IMR-90 (cell line): ENCODE data around the gene ANKRD22.

Experiments
- BHLHE40 ChIP-seq: fragments of 150-350 bp; IDR thresholded peaks from 2 replicates; pipeline ENCODE4 v1.6.1; 2016; ENCODE audit warnings: mild to moderate bottlenecking, low read depth, low read length
- CHD1 ChIP-seq: IDR thresholded peaks from 2 replicates; pipeline ENCODE4 v1.6.1; 2012; ENCODE audit warnings: low read depth, low read length, improper control_type of control experiment
- ELK1 ChIP-seq: fragments of 150-350 bp; IDR thresholded peaks from 2 replicates; pipeline ENCODE4 v1.6.1; 2016; ENCODE audit warnings: low read depth, mild to moderate bottlenecking, low read length, moderate library complexity, borderline replicate concordance
- FOS ChIP-seq: fragments of 150-350 bp; IDR thresholded peaks from 2 replicates; pipeline ENCODE4 v1.6.1; 2016; ENCODE audit warnings: low read depth, low read length
- MAFK ChIP-seq: IDR thresholded peaks from 2 replicates; pipeline ENCODE4 v1.6.1; 2012; ENCODE audit warnings: low read depth, low read length, improper control_type of control experiment
- MAZ ChIP-seq: IDR thresholded peaks from 2 replicates; pipeline ENCODE4 v1.6.1; 2012; ENCODE audit warnings: low read depth, mild to moderate bottlenecking, low read length, improper control_type of control experiment, moderate library complexity, borderline replicate concordance
- MXI1 ChIP-seq: IDR thresholded peaks from 2 replicates; pipeline ENCODE4 v1.6.1; 2012; ENCODE audit warnings: low read depth, mild to moderate bottlenecking, low read length, moderate library complexity, borderline replicate concordance
- POLR2A ChIP-seq: IDR thresholded peaks from 2 replicates; pipeline ENCODE4 v1.6.1; 2012; ENCODE audit warnings: mild to moderate bottlenecking, low read depth, low read length
- RAD21 ChIP-seq: IDR thresholded peaks from 2 replicates; pipeline ENCODE4 v1.6.1; 2012; ENCODE audit warnings: low read length, improper control_type of control experiment
- RCOR1 ChIP-seq: IDR thresholded peaks from 2 replicates; pipeline ENCODE4 v1.6.1; 2012; ENCODE audit warnings: mild to moderate bottlenecking, low read length, improper control_type of control experiment; ENCODE audit not compliant: insufficient replicate concordance
- RFX5 ChIP-seq: IDR thresholded peaks from 2 replicates; pipeline ENCODE4 v1.8.0; 2012; ENCODE audit warnings: low read depth, mild to moderate bottlenecking, low read length, moderate library complexity
- SMC3 ChIP-seq: fragments of 150-350 bp; IDR thresholded peaks from 2 replicates; pipeline ENCODE4 v1.6.1; 2016; ENCODE audit warnings: low read depth, mild to moderate bottlenecking, antibody characterized with exemption, low read length, moderate library complexity
- TF ChIP-seq, protein P1 (sequence below): conservative IDR thresholded peaks from 2 replicates; pipeline ENCODE4 v1.5.1; 2012; ENCODE audit warnings: mild to moderate bottlenecking, low read depth, low read length, improper control_type of control experiment
- TF ChIP-seq, protein P2 (sequence below): fragments of 150-350 bp; IDR thresholded peaks from 2 replicates; pipeline ENCODE4 v1.6.1; 2017; ENCODE audit warnings: mild to moderate bottlenecking, antibody characterized with exemption, low read length, low read depth

DNA sequence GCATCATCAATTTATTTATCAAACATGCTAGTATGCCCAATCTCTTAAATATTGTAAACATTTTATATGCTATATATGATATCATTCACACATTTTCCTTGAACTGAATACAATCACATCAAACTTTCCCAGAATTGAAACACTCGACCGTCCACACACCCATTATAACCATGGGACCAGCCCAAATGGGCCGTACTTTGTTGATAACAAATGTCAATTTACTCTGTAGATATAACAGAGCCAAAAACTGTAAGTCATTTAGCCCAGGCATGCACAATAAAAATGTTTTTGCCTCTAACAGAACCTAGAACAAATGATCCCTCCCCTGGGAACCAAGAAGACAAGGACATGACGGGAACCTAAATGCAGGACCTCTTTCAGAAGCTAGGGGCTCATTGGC, 683 bp upstream of the ANKRD22 start:
- TF ChIP-seq, protein P1, sequence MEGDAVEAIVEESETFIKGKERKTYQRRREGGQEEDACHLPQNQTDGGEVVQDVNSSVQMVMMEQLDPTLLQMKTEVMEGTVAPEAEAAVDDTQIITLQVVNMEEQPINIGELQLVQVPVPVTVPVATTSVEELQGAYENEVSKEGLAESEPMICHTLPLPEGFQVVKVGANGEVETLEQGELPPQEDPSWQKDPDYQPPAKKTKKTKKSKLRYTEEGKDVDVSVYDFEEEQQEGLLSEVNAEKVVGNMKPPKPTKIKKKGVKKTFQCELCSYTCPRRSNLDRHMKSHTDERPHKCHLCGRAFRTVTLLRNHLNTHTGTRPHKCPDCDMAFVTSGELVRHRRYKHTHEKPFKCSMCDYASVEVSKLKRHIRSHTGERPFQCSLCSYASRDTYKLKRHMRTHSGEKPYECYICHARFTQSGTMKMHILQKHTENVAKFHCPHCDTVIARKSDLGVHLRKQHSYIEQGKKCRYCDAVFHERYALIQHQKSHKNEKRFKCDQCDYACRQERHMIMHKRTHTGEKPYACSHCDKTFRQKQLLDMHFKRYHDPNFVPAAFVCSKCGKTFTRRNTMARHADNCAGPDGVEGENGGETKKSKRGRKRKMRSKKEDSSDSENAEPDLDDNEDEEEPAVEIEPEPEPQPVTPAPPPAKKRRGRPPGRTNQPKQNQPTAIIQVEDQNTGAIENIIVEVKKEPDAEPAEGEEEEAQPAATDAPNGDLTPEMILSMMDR = no peak
- TF ChIP-seq MXI1 (no peak), BHLHE40 (no peak), POLR2A (no peak), ELK1 (no peak), RAD21 (no peak), RFX5 (no peak), RCOR1 (no peak), MAFK (no peak), CHD1 (no peak), SMC3 (no peak), MAZ (no peak), FOS (no peak)
- TF ChIP-seq, protein P2, sequence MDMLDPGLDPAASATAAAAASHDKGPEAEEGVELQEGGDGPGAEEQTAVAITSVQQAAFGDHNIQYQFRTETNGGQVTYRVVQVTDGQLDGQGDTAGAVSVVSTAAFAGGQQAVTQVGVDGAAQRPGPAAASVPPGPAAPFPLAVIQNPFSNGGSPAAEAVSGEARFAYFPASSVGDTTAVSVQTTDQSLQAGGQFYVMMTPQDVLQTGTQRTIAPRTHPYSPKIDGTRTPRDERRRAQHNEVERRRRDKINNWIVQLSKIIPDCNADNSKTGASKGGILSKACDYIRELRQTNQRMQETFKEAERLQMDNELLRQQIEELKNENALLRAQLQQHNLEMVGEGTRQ = no peak
